ENCODE results near the gene MARVELD2.

MARVELD2 gene

GRCh38 chr5:69493396-69494133, 78.6 kb downstream of the MARVELD2 start:
- no peak for DNase-seq

Data from CD4-positive, alpha-beta T cell treated with Interleukin-1 beta for 1 hour (primary cell).